HCT116 (cell line): Measurements from ENCODE around the gene APLF. TPM values are rescaled to one million over a fixed set of nuclear protein-coding genes. Genes with fewer than 3 reads are reported as not detected.

ENCODE experiments used
- ATAC-seq: fragments of 200-7000 bp; cut with Tn5 transposase; 2 replicates; pipeline ENCODE4 v1.9.1; 2020; ENCODE audit warnings: mild to moderate bottlenecking, moderate library complexity
- BruUV-seq: library from RNA; stranded (reverse); fragments of 400-500 nt; replicated peaks from 2 replicates; lab custom pipeline; 2021; lab: Mats Ljungman, UMichigan
- CTCF ChIA-PET: fragments of 300-600 bp; sonication (Branson Sonifier 250); formaldehyde crosslinking; loops from one replicate; lab custom pipeline; 2021; ENCODE audit warnings: antibody characterized with exemption; lab: Charles Lee
- POLR2A ChIA-PET: fragments of 300-600, 350-600 bp; sonication (Branson Sonifier 250); formaldehyde crosslinking; loops from one replicate; lab custom pipeline; 2021; ENCODE audit warnings: antibody characterized with exemption; lab: Charles Lee
- RAD21 ChIA-PET, 2 experiments: fragments of 300-600 bp; sonication (Branson Sonifier 250); formaldehyde crosslinking; loops; one replicate each; lab custom pipeline; 2023; ENCODE audit warnings: low total read pairs in 2 of 2; ENCODE audit not compliant: uncharacterized antibody in 2 of 2, unreplicated experiment in 2 of 2, low non-redundant PET in 1 of 2; lab: Charles Lee
- DNase-seq: peaks from one replicate; pipeline ENCODE4 v3.0.0-alpha.2; 2010; ENCODE audit warnings: low read depth, low spot score
- H2AFZ ChIP-seq: fragments of 200-600 bp; shearing (Covaris generic), sonication (generic); 2 replicates; pipeline ENCODE4 v1.6.1; 2017; ENCODE audit warnings: low read depth, mixed run types, mixed read lengths, antibody characterized with exemption, low read length; ENCODE audit not compliant: poor library complexity, severe bottlenecking
- H3K27ac ChIP-seq: 2 replicates; pipeline ENCODE4 v1.5.1; 2012; ENCODE audit warnings: low read depth, low read length
- H3K27me3 ChIP-seq: fragments of 200-600 bp; sonication (generic); 2 replicates; pipeline ENCODE4 v1.6.1; 2016; ENCODE audit warnings: mixed run types, low read length, mixed read lengths; ENCODE audit not compliant: insufficient read depth
- H3K36me3 ChIP-seq, 2 experiments: fragments of 200-500 bp in 1 of 2; fragments of 200-600 bp in 1 of 2; sonication (Bioruptor generic) in 1 of 2; sonication (generic) in 1 of 2; 2 replicates each; pipeline versions ENCODE4 v1.5.1 to v1.6.1; 2014 to 2016; ENCODE audit warnings: low read length in 2 of 2, inconsistent platforms in 1 of 2, mixed read lengths in 1 of 2, mixed run types in 1 of 2; ENCODE audit not compliant: insufficient read depth in 2 of 2, control insufficient read depth in 1 of 2
- H3K4me1 ChIP-seq, 2 experiments: fragments of 200-600 bp in 1 of 2; sonication (generic) in 1 of 2; 2 replicates each; pipeline versions ENCODE4 v1.5.1 to v1.6.1; 2012 to 2017; ENCODE audit warnings: low read length in 2 of 2, inconsistent platforms in 1 of 2, mild to moderate bottlenecking in 1 of 2, mixed read lengths in 1 of 2, mixed run types in 1 of 2, moderate library complexity in 1 of 2; ENCODE audit not compliant: insufficient read depth in 2 of 2, control insufficient read depth in 1 of 2
- H3K4me2 ChIP-seq: fragments of 200-600 bp; sonication (generic); 2 replicates; pipeline ENCODE4 v1.6.1; 2017; ENCODE audit warnings: mixed run types, low read length, mixed read lengths
- H3K4me3 ChIP-seq, 2 experiments: fragments of 200-600 bp in 1 of 2; sonication (generic) in 1 of 2; replicated peaks in 1 of 2; 2 replicates each; pipeline ENCODE4 v1.5.1; 2011 to 2016; ENCODE audit warnings: low read length in 2 of 2, control low read depth in 1 of 2, low read depth in 1 of 2, mild to moderate bottlenecking in 1 of 2, mixed read lengths in 1 of 2, mixed run types in 1 of 2
- H3K79me2 ChIP-seq: fragments of 200-600 bp; sonication (generic); 2 replicates; pipeline ENCODE4 v1.6.1; 2017; ENCODE audit warnings: mild to moderate bottlenecking, mixed run types, low read length, moderate library complexity, mixed read lengths; ENCODE audit not compliant: insufficient read depth
- H3K9ac ChIP-seq: fragments of 200-600 bp; sonication (generic); 2 replicates; pipeline ENCODE4 v1.6.1; 2016; ENCODE audit warnings: low read length, mixed read lengths
- H3K9me2 ChIP-seq: fragments of 200-600 bp; sonication (generic), shearing (Covaris generic); 2 replicates; pipeline ENCODE4 v1.6.1; 2017; ENCODE audit warnings: mixed run types, mild to moderate bottlenecking, moderate library complexity; ENCODE audit not compliant: insufficient read depth
- H3K9me3 ChIP-seq, 2 experiments: fragments of 200-500 bp in 1 of 2; fragments of 200-600 bp in 1 of 2; sonication (Bioruptor generic) in 1 of 2; sonication (generic) in 1 of 2; 2 replicates each; pipeline ENCODE4 v1.6.1; 2014 to 2017; ENCODE audit warnings: low read length in 2 of 2, mixed read lengths in 2 of 2, inconsistent platforms in 1 of 2, low read depth in 1 of 2, mild to moderate bottlenecking in 1 of 2, mixed run types in 1 of 2, moderate library complexity in 1 of 2; ENCODE audit not compliant: control insufficient read depth in 1 of 2, insufficient read depth in 1 of 2
- H4K20me1 ChIP-seq: fragments of 200-600 bp; sonication (generic), shearing (Covaris generic); 2 replicates; pipeline ENCODE4 v1.6.1; 2017; ENCODE audit warnings: mixed run types, mild to moderate bottlenecking, moderate library complexity; ENCODE audit not compliant: insufficient read depth
- CEBPB ChIP-seq: IDR thresholded peaks from 2 replicates; pipeline ENCODE4 v1.6.1; 2012; ENCODE audit warnings: low read depth
- POLR2A ChIP-seq: IDR thresholded peaks from 2 replicates; pipeline ENCODE4 v1.7.0; 2011; ENCODE audit warnings: borderline replicate concordance; ENCODE audit not compliant: insufficient read depth, insufficient read length; ENCODE audit errors: extremely low read depth
- SP1 ChIP-seq: IDR thresholded peaks from 2 replicates; pipeline ENCODE4 v1.6.1; 2012; ENCODE audit warnings: low read depth
- SRF ChIP-seq: IDR thresholded peaks from 2 replicates; pipeline ENCODE4 v1.6.1; 2012; ENCODE audit warnings: low read depth
- ZNF274 ChIP-seq: fragments of 200-500 bp; sonication (Bioruptor generic); IDR thresholded peaks from 2 replicates; pipeline ENCODE4 v1.6.1; 2014; ENCODE audit warnings: mild to moderate bottlenecking, low read depth, low read length, inconsistent platforms
- intact Hi-C: fragments of 100-400 bp; cut with micrococcal nuclease; formaldehyde crosslinking; loops from 2 replicates; pipeline ENCODE4 v1.10.0; 2022
- total RNA-seq: library from RNA; stranded (reverse); gene quantifications from one replicate; pipeline ENCODE4 v1.2.1, GENCODE V29; 2021; ENCODE audit not compliant: unreplicated experiment
- TF ChIP-seq, protein P1 (sequence below): IDR thresholded peaks from 2 replicates; pipeline ENCODE4 v1.6.1; 2012
- TF ChIP-seq, protein P2 (sequence below): IDR thresholded peaks from 2 replicates; pipeline ENCODE4 v1.6.1; 2011; ENCODE audit warnings: mild to moderate bottlenecking, low read length, moderate library complexity; ENCODE audit not compliant: insufficient replicate concordance; ENCODE audit errors: extremely low read depth
- TF ChIP-seq, protein P3 (sequence below): IDR thresholded peaks from 2 replicates; pipeline ENCODE4 v1.6.1; 2012
- TF ChIP-seq, protein P4 (sequence below), 3 experiments: fragments of 200-600 bp in 1 of 3; sonication (generic) in 1 of 3; IDR thresholded peaks in 2 of 3; conservative IDR thresholded peaks in 1 of 3; 2 replicates each; pipeline ENCODE4 v1.5.1; 2012 to 2017; ENCODE audit warnings: low read depth in 2 of 3, low read length in 2 of 3, antibody characterized with exemption in 1 of 3, borderline replicate concordance in 1 of 3, control low read depth in 1 of 3, mild to moderate bottlenecking in 1 of 3, mixed read lengths in 1 of 3, mixed run types in 1 of 3, moderate library complexity in 1 of 3; ENCODE audit not compliant: insufficient read depth in 1 of 3

The APLF gene
- total RNA-seq, 1 experiment from 2014 or later, result 1.6 TPM

DNA sequence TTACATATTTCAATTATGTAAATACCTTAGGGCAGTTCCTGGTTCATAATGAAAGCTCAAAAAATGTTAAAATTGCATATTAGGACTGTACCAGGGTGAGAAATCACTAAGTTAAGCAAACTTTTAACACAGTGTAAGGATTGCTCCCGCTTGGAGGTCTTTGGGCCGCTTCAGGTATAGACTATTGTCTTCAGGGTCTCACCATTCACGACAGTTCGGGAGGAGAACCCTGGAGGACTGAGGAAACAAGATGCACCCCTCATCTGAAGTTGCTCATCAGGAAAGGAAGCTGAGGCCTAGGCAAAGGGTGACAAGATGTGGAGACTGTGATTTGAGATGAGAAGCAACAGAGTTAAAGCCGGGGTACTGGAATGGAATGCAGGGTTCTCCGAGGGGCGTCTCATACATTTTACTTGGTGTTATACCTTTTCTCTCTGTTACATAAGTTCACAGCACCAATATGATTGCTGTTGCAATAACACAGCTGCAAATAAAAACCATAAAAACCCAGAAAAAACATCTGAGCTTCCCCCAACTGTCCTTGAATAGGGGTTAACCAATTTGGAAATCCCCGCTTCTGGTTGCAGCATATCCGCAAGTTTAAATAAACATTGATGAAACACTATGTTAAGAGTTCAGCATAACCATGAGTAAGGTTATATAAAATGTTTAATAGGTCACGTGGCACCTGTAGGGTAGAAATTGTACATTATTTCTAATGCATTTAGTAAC is 40.4 kb upstream of the APLF start:
- TF ChIP-seq SRF, result no peak
- no peaks in the 10 kb centered on the region for H3K36me3 ChIP-seq
- no peak overlapping the region for H3K9ac ChIP-seq
- H3K79me2 ChIP-seq, result no peaks in the 10 kb centered on the region
- no peak overlapping the region for H3K4me2 ChIP-seq
- no peak overlapping the region for H2AFZ ChIP-seq
- ChIA-PET CTCF (interaction anchor here (2.4 kb wide), 1 partner anchor 15 kb away, joined by 9 read pairs; no protein-coding TSS in a partner anchor), POLR2A (no interaction called here), RAD21 (interaction anchor here in 1 of 2 experiments (0.7 kb wide), 1 partner anchor 15 kb away, joined by 4 read pairs; no protein-coding TSS in a partner anchor)
- H3K9me3 ChIP-seq, result no peaks in the 10 kb centered on the region
- no peak overlapping the region for H3K4me3 ChIP-seq
- no peaks in the 10 kb centered on the region; the same call in 1 of the 2 replicates for H3K27me3 ChIP-seq
- no TSS peak for BruUV-seq
- no peaks in the 10 kb centered on the region for H4K20me1 ChIP-seq
- ATAC-seq (no peak), DNase-seq (no peak)
- no peaks in the 10 kb centered on the region for H3K4me1 ChIP-seq
- H3K9me2 ChIP-seq, result no peaks in the 10 kb centered on the region
- H3K27ac ChIP-seq, result no peak overlapping the region
- intact Hi-C loops, result no loop called here

DNA sequence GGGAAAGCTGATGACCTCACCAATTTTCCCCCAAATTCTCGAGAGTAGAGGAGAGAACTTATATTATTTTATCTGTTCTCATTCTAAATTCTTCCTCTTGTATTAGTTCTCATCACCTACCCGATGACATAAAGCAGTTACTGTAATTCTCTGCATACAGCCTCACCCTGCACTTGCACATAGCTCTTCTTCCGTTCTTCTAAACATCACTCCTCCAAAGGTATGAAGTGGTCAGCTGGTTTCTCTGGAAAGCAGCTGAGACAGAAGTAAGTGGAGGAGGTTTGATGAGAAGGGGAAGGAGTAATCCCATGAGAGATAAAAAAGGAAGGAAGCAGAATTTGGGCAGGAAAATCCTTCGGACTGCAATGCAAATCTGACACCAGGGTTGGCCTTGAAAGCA is 39.3 kb upstream of the APLF start:
- Histone ChIP-seq H3K9me2 (no peaks in the 10 kb centered on the region), H3K9me3 (no peaks in the 10 kb centered on the region), H2AFZ (no peak overlapping the region), H3K4me2 (no peak overlapping the region), H3K4me1 (no peaks in the 10 kb centered on the region), H3K36me3 (no peaks in the 10 kb centered on the region), H3K9ac (no peak overlapping the region), H4K20me1 (no peaks in the 10 kb centered on the region), H3K4me3 (no peak overlapping the region), H3K79me2 (no peaks in the 10 kb centered on the region), H3K27me3 (no peaks in the 10 kb centered on the region; the same call in 1 of the 2 replicates), H3K27ac (no peak overlapping the region)
- BruUV-seq, result no TSS peak
- ChIA-PET POLR2A (no interaction called here), CTCF (no interaction called here), RAD21 (no interaction called here)
- no peak for ATAC-seq
- no peak for DNase-seq
- TF ChIP-seq ZNF274, result no peak
- TF ChIP-seq, protein P1, sequence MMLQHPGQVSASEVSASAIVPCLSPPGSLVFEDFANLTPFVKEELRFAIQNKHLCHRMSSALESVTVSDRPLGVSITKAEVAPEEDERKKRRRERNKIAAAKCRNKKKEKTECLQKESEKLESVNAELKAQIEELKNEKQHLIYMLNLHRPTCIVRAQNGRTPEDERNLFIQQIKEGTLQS, result no peak
- no peak for TF ChIP-seq SP1
- TF ChIP-seq, protein P2, sequence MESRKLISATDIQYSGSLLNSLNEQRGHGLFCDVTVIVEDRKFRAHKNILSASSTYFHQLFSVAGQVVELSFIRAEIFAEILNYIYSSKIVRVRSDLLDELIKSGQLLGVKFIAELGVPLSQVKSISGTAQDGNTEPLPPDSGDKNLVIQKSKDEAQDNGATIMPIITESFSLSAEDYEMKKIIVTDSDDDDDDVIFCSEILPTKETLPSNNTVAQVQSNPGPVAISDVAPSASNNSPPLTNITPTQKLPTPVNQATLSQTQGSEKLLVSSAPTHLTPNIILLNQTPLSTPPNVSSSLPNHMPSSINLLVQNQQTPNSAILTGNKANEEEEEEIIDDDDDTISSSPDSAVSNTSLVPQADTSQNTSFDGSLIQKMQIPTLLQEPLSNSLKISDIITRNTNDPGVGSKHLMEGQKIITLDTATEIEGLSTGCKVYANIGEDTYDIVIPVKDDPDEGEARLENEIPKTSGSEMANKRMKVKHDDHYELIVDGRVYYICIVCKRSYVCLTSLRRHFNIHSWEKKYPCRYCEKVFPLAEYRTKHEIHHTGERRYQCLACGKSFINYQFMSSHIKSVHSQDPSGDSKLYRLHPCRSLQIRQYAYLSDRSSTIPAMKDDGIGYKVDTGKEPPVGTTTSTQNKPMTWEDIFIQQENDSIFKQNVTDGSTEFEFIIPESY, result no peak
- TF ChIP-seq, protein P3, sequence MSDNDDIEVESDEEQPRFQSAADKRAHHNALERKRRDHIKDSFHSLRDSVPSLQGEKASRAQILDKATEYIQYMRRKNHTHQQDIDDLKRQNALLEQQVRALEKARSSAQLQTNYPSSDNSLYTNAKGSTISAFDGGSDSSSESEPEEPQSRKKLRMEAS, result no peak
- TF ChIP-seq CEBPB, result no peak
- TF ChIP-seq POLR2A, result no peak
- TF ChIP-seq, protein P4, sequence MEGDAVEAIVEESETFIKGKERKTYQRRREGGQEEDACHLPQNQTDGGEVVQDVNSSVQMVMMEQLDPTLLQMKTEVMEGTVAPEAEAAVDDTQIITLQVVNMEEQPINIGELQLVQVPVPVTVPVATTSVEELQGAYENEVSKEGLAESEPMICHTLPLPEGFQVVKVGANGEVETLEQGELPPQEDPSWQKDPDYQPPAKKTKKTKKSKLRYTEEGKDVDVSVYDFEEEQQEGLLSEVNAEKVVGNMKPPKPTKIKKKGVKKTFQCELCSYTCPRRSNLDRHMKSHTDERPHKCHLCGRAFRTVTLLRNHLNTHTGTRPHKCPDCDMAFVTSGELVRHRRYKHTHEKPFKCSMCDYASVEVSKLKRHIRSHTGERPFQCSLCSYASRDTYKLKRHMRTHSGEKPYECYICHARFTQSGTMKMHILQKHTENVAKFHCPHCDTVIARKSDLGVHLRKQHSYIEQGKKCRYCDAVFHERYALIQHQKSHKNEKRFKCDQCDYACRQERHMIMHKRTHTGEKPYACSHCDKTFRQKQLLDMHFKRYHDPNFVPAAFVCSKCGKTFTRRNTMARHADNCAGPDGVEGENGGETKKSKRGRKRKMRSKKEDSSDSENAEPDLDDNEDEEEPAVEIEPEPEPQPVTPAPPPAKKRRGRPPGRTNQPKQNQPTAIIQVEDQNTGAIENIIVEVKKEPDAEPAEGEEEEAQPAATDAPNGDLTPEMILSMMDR (IDR thresholded peaks at IDR 0.05 in 2 of 3, conservative IDR thresholded peaks at IDR 0.05 in 1 of 3; ENCODE audit: borderline replicate concordance in 1 of 3, insufficient read depth in 1 of 3, low read depth in 2 of 3, low read length in 2 of 3), result no peak
- intact Hi-C loops, result no loop called here
